Loucy (cell line): ENCODE data around the gene LGALS3BP.

ENCODE experiments used
- CTCF ChIP-seq: fragments of 200-600 bp; sonication (generic); conservative IDR thresholded peaks from 2 replicates; pipeline ENCODE4 v1.5.1; 2014; ENCODE audit warnings: mild to moderate bottlenecking, antibody characterized with exemption, low read length
- EZH2phosphoT487 ChIP-seq: fragments of 200-600 bp; IDR thresholded peaks from 2 replicates; pipeline ENCODE4 v1.6.1; 2018; ENCODE audit warnings: antibody characterized with exemption, mild to moderate bottlenecking, moderate library complexity, borderline replicate concordance

GRCh38 chr17:78997881-78998280 is 18.2 kb upstream of the LGALS3BP start:
- TF ChIP-seq CTCF (no peak), EZH2phosphoT487 (no peak)
